ENCODE measurements around the gene SLC25A47.
"Not testable (repeated sequence)": the region's sequence is repeated elsewhere in the genome, so short reads cannot be mapped to it uniquely, and the experiment has no call there.

Gene SLC25A47

GRCh38 chr14:100309028-100309737 is 14.0 kb upstream of the SLC25A47 start:
- H3K9me3 ChIP-seq (ENCODE audit: insufficient read depth, low read depth, low read length) = no peaks in the 10 kb centered on the region
- no peak overlapping the region for H2BK12ac ChIP-seq (ENCODE audit: low read length)
- H4K8ac ChIP-seq (ENCODE audit: low read depth, low read length) = no peak overlapping the region
- DNase-seq = no peak
- no peak overlapping the region for H3K14ac ChIP-seq (ENCODE audit: low read length)
- no peaks in the 10 kb centered on the region for H3K27me3 ChIP-seq (ENCODE audit: insufficient read depth, low read length)
- H3K4me1 ChIP-seq (ENCODE audit: control insufficient read depth in 1 of 2, insufficient read depth in 2 of 2, low read length in 2 of 2) = peaks cover 18 to 19% of the 10 kb centered on the region in 2 experiments
- H2AK5ac ChIP-seq (ENCODE audit: low read length) = no peak overlapping the region
- no peak overlapping the region for H3K18ac ChIP-seq (ENCODE audit: low read length)
- no peak overlapping the region for H3K4ac ChIP-seq (ENCODE audit: low read depth, low read length)
- H3K9ac ChIP-seq (ENCODE audit: low read length) = no peak overlapping the region
- no peak overlapping the region for H3K4me3 ChIP-seq (ENCODE audit: low read depth, low read length)
- no peak overlapping the region for H4K91ac ChIP-seq (ENCODE audit: low read depth, low read length)
- no peak overlapping the region for H2BK120ac ChIP-seq (ENCODE audit: insufficient read depth, low read length, poor library complexity)
- H3K79me2 ChIP-seq (ENCODE audit: control insufficient read depth, insufficient read depth, low read length, poor library complexity) = peaks cover 12% of the 10 kb centered on the region
- no CpG with 5 or more reads among the region's 8 CpGs for WGBS (ENCODE audit: extremely low coverage, insufficient coverage, insufficient read length)
- H3K23ac ChIP-seq (ENCODE audit: low read length) = no peak overlapping the region
- H3K4me2 ChIP-seq (ENCODE audit: low read length) = no peak overlapping the region
- H2BK5ac ChIP-seq (ENCODE audit: low read depth, low read length, poor library complexity) = no peak overlapping the region
- peaks cover 13% of the 10 kb centered on the region for H3K79me1 ChIP-seq (ENCODE audit: low read length)
- no peak overlapping the region for H2AFZ ChIP-seq (ENCODE audit: insufficient read depth, low read length, poor library complexity)
- no peak overlapping the region for H3K27ac ChIP-seq (ENCODE audit: low read depth, low read length)
- H4K12ac ChIP-seq (ENCODE audit: low read depth, low read length) = no peak overlapping the region
- no peaks in the 10 kb centered on the region for H3K36me3 ChIP-seq (ENCODE audit: control insufficient read depth in 1 of 2, insufficient read depth in 2 of 2, low read length in 2 of 2)

DNA sequence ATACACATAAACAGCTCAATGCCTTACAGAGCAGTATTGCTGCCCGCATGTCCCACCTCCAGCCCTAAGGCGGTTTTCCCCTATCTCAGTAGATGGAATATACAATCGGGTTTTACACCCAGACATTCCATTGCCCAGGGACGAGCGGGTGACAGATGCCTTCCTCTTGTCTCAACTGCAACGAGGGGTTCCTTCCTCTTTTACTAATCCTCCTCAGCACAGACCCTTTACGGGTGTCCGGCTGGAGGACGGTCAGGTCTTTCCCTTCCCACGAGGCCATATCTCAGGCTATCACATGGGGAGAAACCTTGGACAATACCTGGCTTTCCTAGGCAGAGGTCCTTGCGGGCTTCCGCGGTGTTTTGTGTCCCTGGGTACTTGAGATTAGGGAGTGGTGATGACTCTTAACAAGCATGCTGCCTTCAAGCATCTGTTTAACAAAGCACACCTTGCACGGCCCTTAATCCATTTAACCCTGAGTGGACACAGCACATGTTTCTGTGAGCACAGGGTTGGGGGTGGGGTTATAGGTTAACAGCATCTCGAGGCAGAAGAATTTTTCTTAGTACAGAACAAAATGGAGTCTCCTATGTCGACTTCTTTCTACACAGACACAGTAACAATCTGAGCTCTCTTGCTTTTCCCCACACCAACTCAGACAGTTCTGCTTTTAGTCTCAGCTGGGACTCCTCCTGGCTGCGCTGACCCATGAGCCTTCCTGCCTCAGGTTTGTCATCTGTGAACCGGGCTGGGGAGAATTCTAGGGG is 10.8 kb upstream of the SLC25A47 start:
- not testable (repeated sequence) for H3K79me1 ChIP-seq (ENCODE audit: low read length); H3K4me3 ChIP-seq (ENCODE audit: low read depth, low read length); H3K27ac ChIP-seq (ENCODE audit: low read depth, low read length); H3K4ac ChIP-seq (ENCODE audit: low read depth, low read length); H3K23ac ChIP-seq (ENCODE audit: low read length); H2AK5ac ChIP-seq (ENCODE audit: low read length); H2BK12ac ChIP-seq (ENCODE audit: low read length); H3K36me3 ChIP-seq (ENCODE audit: control insufficient read depth in 1 of 2, insufficient read depth in 2 of 2, low read length in 2 of 2); H2AFZ ChIP-seq (ENCODE audit: insufficient read depth, low read length, poor library complexity); H3K9ac ChIP-seq (ENCODE audit: low read length); H3K9me3 ChIP-seq (ENCODE audit: insufficient read depth, low read depth, low read length); H2BK120ac ChIP-seq (ENCODE audit: insufficient read depth, low read length, poor library complexity); H3K18ac ChIP-seq (ENCODE audit: low read length); H3K14ac ChIP-seq (ENCODE audit: low read length); H4K8ac ChIP-seq (ENCODE audit: low read depth, low read length); H2BK5ac ChIP-seq (ENCODE audit: low read depth, low read length, poor library complexity); H4K12ac ChIP-seq (ENCODE audit: low read depth, low read length); H3K27me3 ChIP-seq (ENCODE audit: insufficient read depth, low read length); H3K4me2 ChIP-seq (ENCODE audit: low read length); H4K91ac ChIP-seq (ENCODE audit: low read depth, low read length); H3K79me2 ChIP-seq (ENCODE audit: control insufficient read depth, insufficient read depth, low read length, poor library complexity)
- WGBS (ENCODE audit: extremely low coverage, insufficient coverage, insufficient read length) = no CpG with 5 or more reads among the region's 18 CpGs
- peak; percentile 38 to 63 for DNase-seq
- peaks cover 9 to 10% of the 10 kb centered on the region in 2 experiments for H3K4me1 ChIP-seq (ENCODE audit: control insufficient read depth in 1 of 2, insufficient read depth in 2 of 2, low read length in 2 of 2)

- Histone ChIP-seq H3K4ac (ENCODE audit: low read depth, low read length) (no peak overlapping the region), H3K4me2 (ENCODE audit: low read length) (no peak overlapping the region), H3K36me3 (ENCODE audit: control insufficient read depth in 1 of 2, insufficient read depth in 2 of 2, low read length in 2 of 2) (no peaks in the 10 kb centered on the region), H3K79me2 (ENCODE audit: control insufficient read depth, insufficient read depth, low read length, poor library complexity) (no peaks in the 10 kb centered on the region), H3K4me1 (ENCODE audit: control insufficient read depth in 1 of 2, insufficient read depth in 2 of 2, low read length in 2 of 2) (peaks cover 3 to 4% of the 10 kb centered on the region in 2 experiments), H4K8ac (ENCODE audit: low read depth, low read length) (no peak overlapping the region), H3K79me1 (ENCODE audit: low read length) (no peaks in the 10 kb centered on the region), H2BK120ac (ENCODE audit: insufficient read depth, low read length, poor library complexity) (no peak overlapping the region), H3K4me3 (ENCODE audit: low read depth, low read length) (no peak overlapping the region), H3K9me3 (ENCODE audit: insufficient read depth, low read depth, low read length) (peaks cover 4% of the 10 kb centered on the region), H2AFZ (ENCODE audit: insufficient read depth, low read length, poor library complexity) (no peak overlapping the region), H4K91ac (ENCODE audit: low read depth, low read length) (no peak overlapping the region), H3K27me3 (ENCODE audit: insufficient read depth, low read length) (no peaks in the 10 kb centered on the region), H4K12ac (ENCODE audit: low read depth, low read length) (no peak overlapping the region), H2AK5ac (ENCODE audit: low read length) (no peak overlapping the region), H3K14ac (ENCODE audit: low read length) (no peak overlapping the region), H3K18ac (ENCODE audit: low read length) (no peak overlapping the region), H3K23ac (ENCODE audit: low read length) (no peak overlapping the region), H2BK5ac (ENCODE audit: low read depth, low read length, poor library complexity) (no peak overlapping the region), H2BK12ac (ENCODE audit: low read length) (no peak overlapping the region), H3K9ac (ENCODE audit: low read length) (no peak overlapping the region), H3K27ac (ENCODE audit: low read depth, low read length) (no peak overlapping the region)
- DNase-seq = no peak
- WGBS (ENCODE audit: extremely low coverage, insufficient coverage, insufficient read length) = no CpG with 5 or more reads among the region's 10 CpGs
Observed at GRCh38 chr14:100312877-100313400, 10.2 kb upstream of the SLC25A47 start.

GRCh38 chr14:100313464-100314230 is 9.5 kb upstream of the SLC25A47 start:
- Histone ChIP-seq H3K27ac (ENCODE audit: low read depth, low read length) (no peak overlapping the region), H4K12ac (ENCODE audit: low read depth, low read length) (no peak overlapping the region), H3K9me3 (ENCODE audit: insufficient read depth, low read depth, low read length) (peaks cover 4% of the 10 kb centered on the region), H3K23ac (ENCODE audit: low read length) (no peak overlapping the region), H3K79me1 (ENCODE audit: low read length) (no peaks in the 10 kb centered on the region), H2BK12ac (ENCODE audit: low read length) (no peak overlapping the region), H4K8ac (ENCODE audit: low read depth, low read length) (no peak overlapping the region), H3K4me3 (ENCODE audit: low read depth, low read length) (no peak overlapping the region), H2BK5ac (ENCODE audit: low read depth, low read length, poor library complexity) (no peak overlapping the region), H2AK5ac (ENCODE audit: low read length) (no peak overlapping the region), H4K91ac (ENCODE audit: low read depth, low read length) (no peak overlapping the region), H3K18ac (ENCODE audit: low read length) (no peak overlapping the region), H3K4me1 (ENCODE audit: control insufficient read depth in 1 of 2, insufficient read depth in 2 of 2, low read length in 2 of 2) (peaks cover 2% of the 10 kb centered on the region in 2 experiments), H3K14ac (ENCODE audit: low read length) (no peak overlapping the region), H3K9ac (ENCODE audit: low read length) (no peak overlapping the region), H3K79me2 (ENCODE audit: control insufficient read depth, insufficient read depth, low read length, poor library complexity) (no peaks in the 10 kb centered on the region), H3K4me2 (ENCODE audit: low read length) (no peak overlapping the region), H2AFZ (ENCODE audit: insufficient read depth, low read length, poor library complexity) (no peak overlapping the region), H3K36me3 (ENCODE audit: control insufficient read depth in 1 of 2, insufficient read depth in 2 of 2, low read length in 2 of 2) (no peaks in the 10 kb centered on the region), H2BK120ac (ENCODE audit: insufficient read depth, low read length, poor library complexity) (no peak overlapping the region), H3K4ac (ENCODE audit: low read depth, low read length) (no peak overlapping the region), H3K27me3 (ENCODE audit: insufficient read depth, low read length) (no peaks in the 10 kb centered on the region)
- no peak for DNase-seq
- no CpG with 5 or more reads among the region's 26 CpGs for WGBS (ENCODE audit: extremely low coverage, insufficient coverage, insufficient read length)

Data from trophoblast cell (in vitro differentiated cells and primary cell).